Fibroblast of the conjunctiva (primary cell): Measurements from ENCODE around the gene ZHX3.

ENCODE experiments used
- DNase-seq: peaks from one replicate; pipeline ENCODE4 v3.0.0-alpha.2; 2010; ENCODE audit warnings: low read depth

Gene ZHX3

DNA sequence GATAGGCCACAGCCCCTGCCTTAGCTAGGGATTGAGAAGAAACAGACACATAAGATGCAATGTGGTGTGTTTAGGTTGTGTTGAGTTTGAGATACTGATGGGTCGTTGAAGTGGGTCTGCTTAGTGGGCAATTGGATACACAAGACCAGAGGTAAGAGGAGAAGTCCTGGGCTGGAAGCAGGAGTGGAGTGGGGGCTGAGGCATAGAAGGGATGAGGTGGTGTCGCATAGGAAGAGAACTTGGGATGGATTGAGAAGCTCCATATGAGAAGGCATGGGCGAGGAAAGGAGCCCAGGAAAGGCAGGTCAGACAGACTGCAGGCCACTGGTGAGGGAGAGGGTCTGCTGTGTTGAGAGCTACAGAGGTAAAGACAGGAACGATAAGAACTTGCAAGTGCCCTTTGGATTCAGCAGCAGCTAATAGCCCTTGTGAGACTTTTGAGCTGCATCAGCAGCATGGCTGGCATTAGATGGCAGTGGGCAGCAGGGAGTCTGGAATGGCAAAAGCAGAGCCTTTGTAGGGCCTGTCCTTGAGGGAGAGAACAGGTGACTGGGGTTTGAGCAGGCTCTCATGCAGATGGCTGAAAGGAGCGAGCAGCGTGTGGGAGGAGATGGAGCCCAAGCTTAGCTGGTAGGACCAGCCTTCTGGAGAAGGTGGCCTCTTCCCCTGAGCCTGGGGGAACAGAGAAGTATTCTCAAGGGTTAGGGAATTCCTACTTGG lies 147.0 kb downstream of the ZHX3 start:
- no peak for DNase-seq

DNA sequence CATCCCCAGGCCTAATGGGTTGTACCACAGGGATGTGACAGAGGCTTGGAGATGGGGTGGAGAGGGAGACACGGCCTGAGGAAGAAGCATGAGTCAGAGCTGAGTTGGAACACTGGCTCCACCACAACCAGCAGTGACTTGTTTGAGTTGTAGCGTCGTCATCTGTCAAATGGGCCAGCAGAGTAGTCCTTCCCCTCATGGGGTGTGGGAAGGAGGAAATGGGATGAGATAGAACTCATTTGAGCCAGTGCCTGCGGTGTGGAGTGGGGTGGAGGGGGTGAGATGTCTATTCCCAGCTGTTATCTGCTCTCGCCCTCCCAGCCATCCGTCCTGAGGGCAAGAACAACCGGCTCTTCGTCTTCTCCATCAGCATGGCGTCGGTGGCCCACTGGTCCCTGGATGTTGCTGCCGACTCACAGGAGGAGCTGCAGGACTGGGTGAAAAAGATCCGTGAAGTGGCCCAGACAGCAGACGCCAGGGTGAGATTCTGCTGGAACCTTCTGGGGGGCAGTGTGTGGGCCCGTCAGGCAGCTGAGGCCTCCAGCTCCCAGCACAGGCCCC lies 147.7 kb downstream of the ZHX3 start:
- no peak for DNase-seq

DNA sequence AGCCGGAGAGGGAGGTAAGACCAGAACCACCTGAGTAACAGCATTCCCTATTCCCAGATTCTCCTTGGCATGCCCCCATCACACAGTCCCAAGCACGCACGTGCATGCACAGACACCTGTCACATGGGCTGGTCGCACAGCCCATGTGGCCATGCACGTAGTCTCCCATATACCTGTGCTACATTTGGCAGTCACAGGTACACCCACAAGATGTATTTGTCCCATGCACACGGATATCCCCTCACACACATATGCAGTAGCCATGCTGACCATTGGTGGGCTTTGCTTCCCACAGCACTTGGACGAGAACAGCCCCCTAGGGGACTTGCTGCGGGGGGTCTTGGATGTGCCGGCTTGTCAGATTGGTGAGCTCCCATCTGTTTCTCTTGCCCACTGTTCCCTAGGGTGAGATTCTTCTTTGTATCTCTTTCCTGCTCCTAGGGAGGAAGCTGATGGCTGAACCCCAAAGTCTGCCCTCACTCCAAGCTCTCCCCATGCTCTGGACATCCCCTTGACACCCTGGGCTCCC lies 148.3 kb downstream of the ZHX3 start:
- no peak for DNase-seq

DNA sequence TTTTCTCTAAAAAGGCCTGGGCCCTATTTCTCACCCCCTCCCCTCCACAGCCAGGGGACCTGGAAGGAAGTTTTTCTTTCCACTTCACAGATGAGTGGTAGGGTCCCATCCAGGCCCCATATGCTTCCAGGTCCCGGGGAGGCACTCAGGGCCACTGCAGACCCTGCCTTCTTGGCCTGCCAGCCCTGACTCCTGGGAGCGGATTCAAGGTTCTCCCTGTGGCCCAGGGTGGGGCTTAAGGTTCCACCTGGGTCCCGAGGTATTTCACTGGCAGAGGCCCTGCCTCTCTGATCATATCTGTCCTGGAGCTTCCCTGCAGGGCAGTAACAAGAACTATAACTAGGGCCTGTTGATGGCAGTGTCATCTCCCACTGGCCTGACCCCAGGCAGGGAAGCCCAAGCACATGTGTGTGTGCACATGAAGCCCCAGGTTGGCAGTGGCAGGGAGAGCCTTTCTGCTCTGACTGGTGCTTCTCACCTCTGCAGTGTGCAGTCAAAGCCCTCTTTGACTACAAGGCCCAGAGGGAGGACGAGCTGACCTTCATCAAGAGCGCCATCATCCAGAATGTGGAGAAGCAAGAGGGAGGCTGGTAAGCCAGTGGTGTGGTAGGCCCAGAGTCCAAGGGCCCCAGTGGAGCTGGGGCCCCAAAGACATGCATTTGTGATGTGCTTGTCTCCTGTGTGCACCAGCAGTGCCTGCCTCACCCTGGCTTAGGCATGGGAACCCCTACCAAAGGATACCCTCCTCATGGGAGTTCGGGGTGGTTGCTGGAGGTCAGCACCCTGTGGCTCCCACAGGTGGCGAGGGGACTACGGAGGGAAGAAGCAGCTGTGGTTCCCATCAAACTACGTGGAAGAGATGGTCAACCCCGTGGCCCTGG lies 149.0 kb downstream of the ZHX3 start:
- DNase-seq: no peak

DNA sequence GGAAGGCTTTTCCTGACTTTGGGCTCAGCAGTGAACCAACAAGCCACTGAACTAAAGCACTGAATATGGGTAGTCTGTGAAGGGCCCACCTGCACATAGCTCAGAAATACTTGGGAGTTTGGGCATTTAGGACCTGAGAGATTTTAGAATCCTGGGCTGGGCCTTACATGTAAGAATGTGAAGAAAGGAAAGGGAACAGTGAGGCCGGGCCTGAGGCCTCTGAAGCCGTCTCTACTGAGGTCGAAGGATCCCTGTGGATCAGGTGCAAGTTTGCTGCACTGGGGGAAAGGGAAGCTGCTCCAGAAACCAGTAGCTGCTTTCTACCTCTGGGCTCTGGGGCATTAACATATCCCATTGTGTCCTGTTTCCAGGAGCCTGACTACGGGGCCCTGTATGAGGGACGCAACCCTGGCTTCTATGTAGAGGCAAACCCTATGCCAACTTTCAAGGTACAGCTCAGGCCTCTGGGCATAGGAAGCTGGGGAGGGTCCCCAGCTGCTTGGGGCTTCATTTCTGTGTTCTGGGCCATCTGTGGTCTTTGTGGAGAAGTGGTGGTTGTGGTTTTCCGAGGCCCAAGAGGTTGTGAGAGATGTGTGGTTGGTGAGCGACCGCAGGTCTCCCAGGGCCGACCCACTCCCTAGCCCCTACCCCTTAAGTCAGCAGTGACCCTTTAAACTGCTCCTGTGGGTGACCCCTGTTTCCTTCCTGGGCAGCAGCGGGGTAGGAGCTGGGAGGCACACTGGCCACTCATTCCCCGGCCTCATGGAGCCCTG lies 149.9 kb downstream of the ZHX3 start:
- DNase-seq: no peak

DNA sequence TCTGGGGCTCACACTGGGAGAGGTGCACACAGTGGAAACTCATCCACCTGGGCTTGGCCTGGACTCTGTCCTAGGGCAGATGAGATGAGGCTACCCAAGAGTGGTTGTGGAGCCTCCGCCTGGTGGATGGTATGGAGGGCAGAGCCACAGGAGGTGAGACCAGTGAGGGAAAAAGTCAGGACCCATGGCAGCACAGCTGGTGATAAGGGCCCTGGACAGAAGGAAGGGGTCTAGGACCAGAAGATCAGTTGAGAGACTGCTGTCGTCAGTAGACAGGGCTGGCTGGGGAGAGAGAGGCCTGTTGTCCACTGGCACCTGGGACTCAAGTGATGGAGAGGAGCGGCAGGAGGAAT lies 150.4 kb downstream of the ZHX3 start:
- DNase-seq: no peak

DNA sequence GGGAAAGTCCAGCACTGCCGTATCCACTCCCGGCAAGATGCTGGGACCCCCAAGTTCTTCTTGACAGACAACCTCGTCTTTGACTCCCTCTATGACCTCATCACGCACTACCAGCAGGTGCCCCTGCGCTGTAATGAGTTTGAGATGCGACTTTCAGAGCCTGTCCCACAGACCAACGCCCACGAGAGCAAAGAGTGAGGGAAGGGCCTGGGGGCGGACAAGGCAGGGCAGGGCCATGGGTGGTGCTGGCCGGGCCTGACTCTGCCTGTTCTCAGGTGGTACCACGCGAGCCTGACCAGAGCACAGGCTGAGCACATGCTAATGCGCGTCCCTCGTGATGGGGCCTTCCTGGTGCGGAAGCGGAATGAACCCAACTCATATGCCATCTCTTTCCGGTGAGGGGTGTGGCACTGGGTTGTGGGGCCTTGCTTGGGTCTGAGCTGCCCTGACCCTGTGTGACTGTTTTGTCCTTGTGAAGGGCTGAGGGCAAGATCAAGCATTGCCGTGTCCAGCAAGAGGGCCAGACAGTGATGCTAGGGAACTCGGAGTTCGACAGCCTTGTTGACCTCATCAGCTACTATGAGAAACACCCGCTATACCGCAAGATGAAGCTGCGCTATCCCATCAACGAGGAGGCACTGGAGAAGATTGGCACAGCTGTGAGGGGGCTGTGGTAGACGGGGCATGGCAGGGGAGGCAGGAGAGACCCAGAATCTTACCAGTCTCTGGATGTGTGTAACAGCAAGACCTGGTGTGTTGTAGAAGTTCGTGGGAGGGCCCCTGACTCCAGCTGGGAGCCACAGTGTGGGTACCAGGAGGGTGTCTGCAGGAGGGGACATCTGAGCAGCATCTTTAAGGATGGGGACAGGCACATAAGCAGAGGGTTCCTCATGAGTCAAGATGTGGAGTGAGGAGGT lies 151.1 kb downstream of the ZHX3 start:
- DNase-seq: no peak

DNA sequence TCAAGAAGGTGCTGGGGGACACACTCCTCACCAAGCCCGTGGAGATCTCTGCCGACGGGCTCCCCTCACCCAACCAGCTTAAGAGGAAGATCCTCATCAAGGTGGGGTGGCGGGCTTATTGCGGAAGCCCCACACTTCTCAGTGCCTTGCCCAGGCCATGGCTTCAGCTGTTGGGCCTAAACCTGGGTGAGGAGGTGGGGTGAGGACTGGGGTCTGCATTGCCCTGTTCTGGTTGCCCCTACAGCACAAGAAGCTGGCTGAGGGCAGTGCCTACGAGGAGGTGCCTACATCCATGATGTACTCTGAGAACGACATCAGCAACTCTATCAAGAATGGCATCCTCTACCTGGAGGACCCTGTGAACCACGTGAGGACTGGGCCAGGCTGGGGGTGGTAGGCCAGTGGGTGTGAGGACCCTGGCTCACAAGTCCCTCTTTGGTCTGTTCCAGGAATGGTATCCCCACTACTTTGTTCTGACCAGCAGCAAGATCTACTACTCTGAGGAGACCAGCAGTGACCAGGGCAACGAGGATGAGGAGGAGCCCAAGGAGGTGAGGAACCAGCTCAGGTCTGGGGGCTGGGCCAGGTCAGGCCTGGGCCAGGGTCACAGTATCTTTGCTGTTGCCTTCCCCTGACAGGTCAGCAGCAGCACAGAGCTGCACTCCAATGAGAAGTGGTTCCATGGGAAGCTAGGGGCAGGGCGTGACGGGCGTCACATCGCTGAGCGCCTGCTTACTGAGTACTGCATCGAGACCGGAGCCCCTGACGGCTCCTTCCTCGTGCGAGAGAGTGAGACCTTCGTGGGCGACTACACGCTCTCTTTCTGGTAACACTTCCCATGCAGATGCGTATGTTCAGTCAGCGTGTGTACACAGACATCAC lies 152.3 kb downstream of the ZHX3 start:
- no peak for DNase-seq

DNA sequence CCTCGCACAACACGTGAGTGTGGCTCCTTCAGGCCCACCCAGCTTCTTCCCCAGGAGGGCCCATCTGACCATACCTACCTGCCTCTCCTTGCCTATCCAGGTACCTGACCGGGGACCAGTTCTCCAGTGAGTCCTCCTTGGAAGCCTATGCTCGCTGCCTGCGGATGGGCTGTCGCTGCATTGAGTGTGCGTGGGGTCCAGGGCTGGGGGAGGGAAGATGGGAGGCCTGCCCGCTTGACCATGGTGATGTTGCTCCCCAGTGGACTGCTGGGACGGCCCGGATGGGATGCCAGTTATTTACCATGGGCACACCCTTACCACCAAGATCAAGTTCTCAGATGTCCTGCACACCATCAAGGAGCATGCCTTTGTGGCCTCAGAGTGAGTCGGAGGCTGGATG lies 153.7 kb downstream of the ZHX3 start:
- no peak for DNase-seq

DNA sequence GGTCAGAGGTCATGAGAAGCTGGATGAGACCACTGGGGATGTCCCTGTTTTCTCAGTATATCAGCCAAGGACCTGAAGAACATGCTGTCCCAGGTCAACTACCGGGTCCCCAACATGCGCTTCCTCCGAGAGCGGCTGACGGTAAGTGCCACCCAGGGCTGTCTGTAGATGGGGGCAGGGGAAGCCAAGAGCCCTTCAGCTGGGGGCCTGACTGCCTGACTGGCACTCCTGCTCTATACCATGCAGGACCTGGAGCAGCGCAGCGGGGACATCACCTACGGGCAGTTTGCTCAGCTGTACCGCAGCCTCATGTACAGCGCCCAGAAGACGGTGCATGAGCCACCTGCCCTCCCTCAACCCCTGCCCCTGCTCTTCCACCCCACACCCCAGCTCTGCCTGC lies 155.1 kb downstream of the ZHX3 start:
- no peak for DNase-seq

DNA sequence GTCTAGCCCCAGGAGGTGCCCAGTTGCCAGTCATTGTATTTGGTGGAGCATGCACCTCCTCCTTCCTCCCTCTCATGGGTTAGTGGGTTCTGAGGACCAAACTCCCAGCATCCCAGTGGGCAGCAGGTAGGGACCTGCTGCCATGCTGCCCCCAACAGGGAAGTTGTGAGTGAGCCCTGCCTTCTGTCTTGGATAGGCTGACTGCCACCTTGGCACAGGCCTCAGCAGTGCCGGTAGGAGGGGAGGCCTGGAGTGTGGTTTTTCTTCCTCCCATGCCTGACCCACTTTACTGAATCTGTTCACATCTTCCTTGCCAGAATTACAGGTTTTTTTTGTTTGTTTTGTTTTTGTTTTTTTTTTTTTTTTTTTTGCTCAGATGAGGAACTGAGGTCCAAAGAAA lies 155.6 kb downstream of the ZHX3 start:
- DNase-seq: no peak

DNA sequence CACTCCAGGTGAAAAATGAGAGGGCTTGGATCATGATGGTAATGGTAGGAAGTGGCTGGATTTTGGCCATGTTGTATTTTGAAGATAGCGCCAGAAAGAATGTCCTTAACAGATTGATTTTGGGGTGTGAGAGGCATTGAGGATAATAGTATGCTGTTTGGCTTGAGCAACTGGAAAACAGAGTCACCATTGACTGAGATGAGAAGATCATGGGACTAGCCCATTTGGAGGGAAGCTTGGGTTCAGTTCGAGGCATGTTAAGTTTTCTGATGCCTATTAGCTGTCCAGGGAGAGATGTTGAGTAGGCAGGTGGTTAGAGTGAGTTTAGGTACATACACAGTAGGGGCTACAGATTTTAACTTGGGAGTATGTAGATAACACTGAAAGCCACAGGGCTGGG lies 156.8 kb downstream of the ZHX3 start:
- DNase-seq: no peak

DNA sequence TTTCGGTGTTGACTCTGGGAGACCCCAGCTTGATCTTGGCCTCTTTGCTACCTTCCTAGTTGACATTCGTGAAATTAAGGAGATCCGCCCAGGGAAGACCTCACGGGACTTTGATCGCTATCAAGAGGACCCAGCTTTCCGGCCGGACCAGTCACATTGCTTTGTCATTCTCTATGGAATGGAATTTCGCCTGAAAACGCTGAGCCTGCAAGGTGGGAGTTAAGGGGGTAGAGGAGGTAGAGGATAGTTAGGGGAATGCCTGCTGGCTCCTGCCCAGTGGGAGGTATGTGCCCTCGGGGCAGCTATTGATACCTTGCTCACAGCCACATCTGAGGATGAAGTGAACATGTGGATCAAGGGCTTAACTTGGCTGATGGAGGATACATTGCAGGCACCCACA lies 158.0 kb downstream of the ZHX3 start:
- no peak for DNase-seq

DNA sequence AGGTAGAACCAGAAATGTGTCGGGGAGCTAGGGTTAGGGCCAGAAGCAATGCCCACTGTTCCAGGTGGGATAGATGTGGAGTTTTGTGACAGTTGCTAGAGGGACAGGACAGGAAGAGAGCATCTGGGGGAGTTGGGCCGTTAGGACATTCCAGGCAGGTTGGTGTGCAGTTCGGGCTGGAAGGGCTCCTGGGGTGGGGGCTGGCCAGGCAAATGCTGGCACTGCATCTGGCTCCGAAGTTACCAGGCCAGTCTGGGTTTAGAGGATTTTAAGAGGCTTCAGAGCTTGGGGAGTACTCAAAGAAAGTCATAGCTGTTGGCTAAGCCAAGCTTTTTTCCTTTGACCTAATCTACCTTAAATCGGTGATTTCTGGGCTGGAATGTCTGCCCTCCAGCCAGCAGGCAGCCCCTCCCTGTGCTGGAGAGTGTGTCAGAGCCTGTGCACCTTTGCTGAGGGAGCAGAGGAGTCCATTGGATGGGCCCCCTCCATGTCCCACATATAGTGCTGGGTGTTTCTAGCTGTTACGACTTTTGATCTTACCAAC lies 159.4 kb downstream of the ZHX3 start:
- no peak for DNase-seq

DNA sequence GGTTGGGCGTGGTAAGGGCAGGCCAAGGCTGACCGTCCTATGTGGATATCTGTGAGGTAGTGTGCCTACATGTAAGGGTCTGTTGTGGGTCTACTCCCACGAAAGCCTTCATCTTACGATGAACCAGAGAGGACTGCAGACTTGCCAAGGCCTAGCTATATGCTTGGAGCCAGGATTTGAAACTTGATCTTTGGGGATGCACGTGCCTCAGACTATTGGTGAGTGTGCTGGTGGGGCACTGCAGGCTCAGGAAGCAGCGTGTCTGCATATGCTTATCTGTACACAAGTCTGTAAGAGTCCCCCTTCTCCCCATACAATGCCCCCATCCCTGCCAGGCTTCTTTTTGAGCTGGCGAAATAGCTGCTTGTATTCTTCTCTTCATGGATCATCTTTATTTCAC lies 162.3 kb downstream of the ZHX3 start:
- DNase-seq: no peak

DNA sequence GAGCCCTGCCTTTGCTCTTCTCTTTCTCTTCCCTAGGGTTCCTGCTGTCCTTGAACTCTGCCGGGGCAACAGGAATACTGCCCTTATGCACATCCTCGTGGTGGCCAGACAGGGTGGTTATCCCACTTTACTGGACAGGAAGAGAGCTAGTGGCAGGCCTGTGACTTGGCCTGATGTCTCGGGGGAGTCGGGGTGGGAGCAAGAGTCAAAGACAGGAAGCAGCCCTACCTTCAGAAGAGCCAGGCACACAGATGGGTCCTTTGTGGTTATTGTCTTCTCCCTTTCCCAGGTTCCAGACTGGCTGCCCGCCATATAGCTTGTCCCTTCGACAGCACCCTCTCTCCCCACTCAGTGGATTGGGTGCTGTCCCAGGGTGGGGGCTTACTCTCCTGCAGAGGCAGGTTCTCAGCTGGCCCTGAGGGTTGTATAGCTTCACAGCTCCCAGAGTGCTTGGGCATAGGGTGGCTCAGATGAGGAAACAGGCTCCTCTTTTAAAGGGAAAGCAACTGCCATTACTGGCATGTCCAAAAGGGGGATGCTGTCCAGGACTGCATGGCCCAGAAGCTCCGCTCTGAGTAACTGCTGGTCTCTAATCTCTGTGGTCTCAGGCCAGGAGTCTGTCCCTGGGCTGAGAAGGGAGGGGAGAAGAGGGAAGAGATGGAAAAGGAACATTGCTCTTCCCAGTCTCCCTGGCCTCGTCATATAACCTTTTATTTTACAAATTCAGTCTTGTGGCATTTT lies 162.9 kb downstream of the ZHX3 start:
- no peak for DNase-seq

DNA sequence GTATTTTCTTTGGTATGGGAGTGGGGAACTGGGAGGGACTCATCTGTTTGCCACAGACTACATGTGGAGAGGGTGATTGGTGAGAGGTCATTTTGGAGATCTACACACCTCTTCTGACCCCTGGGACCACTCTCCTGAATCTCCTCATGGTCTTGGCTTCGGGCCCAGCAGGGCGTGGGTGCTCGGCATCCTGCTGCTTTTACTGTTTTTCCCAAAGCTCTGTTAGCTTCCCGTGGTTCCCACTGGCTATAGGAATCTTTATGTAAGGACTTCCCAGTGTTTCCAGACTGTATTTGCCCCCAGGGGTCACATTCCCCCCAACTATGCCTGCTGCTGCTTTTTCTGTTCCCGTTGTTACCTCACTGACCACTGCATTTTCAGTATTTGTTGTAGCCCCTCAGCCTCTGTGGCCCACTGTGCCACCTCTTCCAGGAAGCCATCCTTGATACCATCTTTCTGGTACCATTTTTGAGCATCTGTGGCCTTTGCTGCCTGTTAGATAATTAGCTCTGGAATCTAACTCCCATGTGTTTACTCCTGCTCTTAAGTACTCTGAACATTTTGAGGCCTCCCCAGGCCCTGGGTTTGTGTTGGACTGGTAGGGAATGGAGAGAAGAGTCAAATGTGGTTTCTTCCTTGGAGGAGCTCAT lies 165.3 kb downstream of the ZHX3 start:
- no peak for DNase-seq

DNA sequence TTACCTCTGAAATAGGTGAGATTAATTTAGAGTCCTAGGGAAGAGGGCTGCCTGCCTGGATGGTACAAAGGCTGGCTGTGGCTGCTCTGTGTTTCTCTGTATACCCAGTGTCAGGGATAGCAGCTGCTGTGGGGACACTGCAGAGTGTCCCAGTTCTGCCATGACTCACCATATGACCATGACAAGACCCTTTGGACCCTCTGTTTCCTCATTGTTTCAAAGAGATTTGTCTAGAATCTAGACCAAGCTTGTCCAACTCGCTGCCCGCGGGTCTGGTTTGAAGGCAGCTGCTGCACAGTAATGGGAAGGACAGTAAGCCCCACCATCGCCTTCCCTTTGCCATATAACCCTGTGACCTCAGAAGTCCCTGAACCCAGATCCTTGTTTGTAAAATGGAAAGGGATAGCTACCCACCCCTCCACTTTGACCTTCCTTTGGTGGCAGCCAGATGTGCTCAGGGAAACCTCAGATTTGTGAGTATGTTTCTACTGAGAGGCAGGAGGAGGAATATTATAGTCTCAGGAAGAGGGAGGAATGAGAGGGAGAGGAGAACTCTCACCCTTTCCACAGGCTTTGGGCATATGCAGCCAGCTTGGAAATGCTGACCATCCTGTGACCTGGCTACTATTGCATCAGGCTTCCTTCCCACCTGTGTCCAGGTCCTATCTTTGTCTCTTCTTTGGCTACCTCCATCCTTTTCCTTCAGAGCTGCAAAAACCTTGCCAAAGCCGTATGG lies 166.2 kb downstream of the ZHX3 start:
- no peak for DNase-seq
